PC-9 (cell line): ENCODE measurements around the gene RALGPS2.

Experiments used
- CTCF ChIP-seq: fragments of 200-600 bp; sonication (generic); conservative IDR thresholded peaks from 2 replicates; pipeline ENCODE4 v1.6.1; 2017; ENCODE audit warnings: mixed run types, antibody characterized with exemption, mild to moderate bottlenecking, moderate library complexity
- EZH2 ChIP-seq: fragments of 200-600 bp; sonication (generic); IDR thresholded peaks from 2 replicates; pipeline ENCODE4 v1.8.0; 2017; ENCODE audit warnings: antibody characterized with exemption, low read depth

GRCh38 chr1:178926046-178926445 is 201.0 kb downstream of the RALGPS2 start:
- TF ChIP-seq CTCF (no peak), EZH2 (no peak)
